WTC11 (cell line): ENCODE measurements around the gene SERPINB1.

Source experiments
- E2F4 ChIP-seq: sonication (generic); formaldehyde crosslinking; IDR thresholded peaks from 2 replicates; pipeline ENCODE4 v1.8.1; 2022; ENCODE audit warnings: low read depth, mild to moderate bottlenecking, moderate library complexity, missing genetic modification reagents, borderline replicate concordance
- ESRRA ChIP-seq: sonication (generic); formaldehyde crosslinking; IDR thresholded peaks from 2 replicates; pipeline ENCODE4 v1.8.1; 2022; ENCODE audit warnings: mild to moderate bottlenecking, missing genetic modification reagents, borderline replicate concordance
- FOXJ3 ChIP-seq: sonication (generic); formaldehyde crosslinking; IDR thresholded peaks from 2 replicates; pipeline ENCODE4 v1.9.0; 2021; ENCODE audit warnings: missing genetic modification reagents, mild to moderate bottlenecking, borderline replicate concordance
- MXD4 ChIP-seq: fragments of 250-450 bp; sonication (Bioruptor Pico); IDR thresholded peaks from 2 replicates; pipeline ENCODE4 v1.8.0; 2021; ENCODE audit warnings: mild to moderate bottlenecking, moderate library complexity, borderline replicate concordance
- NFE2L1 ChIP-seq: sonication (generic); formaldehyde crosslinking; IDR thresholded peaks from 2 replicates; pipeline ENCODE4 v1.8.1; 2023; ENCODE audit warnings: missing genetic modification reagents
- ZNF121 ChIP-seq: sonication (generic); formaldehyde crosslinking; IDR thresholded peaks from 2 replicates; pipeline ENCODE4 v1.8.0; 2023; ENCODE audit warnings: missing genetic modification reagents
- ZNF416 ChIP-seq: fragments of 250-450 bp; sonication (Bioruptor Pico); IDR thresholded peaks from 2 replicates; pipeline ENCODE4 v1.9.0; 2021; ENCODE audit warnings: mild to moderate bottlenecking, inconsistent platforms
- TF ChIP-seq, protein P1 (sequence below): sonication (generic); formaldehyde crosslinking; IDR thresholded peaks from 2 replicates; pipeline ENCODE4 v1.8.1; 2022; ENCODE audit warnings: low read depth, missing genetic modification reagents, borderline replicate concordance
- TF ChIP-seq, protein P2 (sequence below): fragments of 200-600 bp; IDR thresholded peaks from 2 replicates; pipeline ENCODE4 v1.8.0; 2022; ENCODE audit warnings: antibody characterized with exemption

DNA sequence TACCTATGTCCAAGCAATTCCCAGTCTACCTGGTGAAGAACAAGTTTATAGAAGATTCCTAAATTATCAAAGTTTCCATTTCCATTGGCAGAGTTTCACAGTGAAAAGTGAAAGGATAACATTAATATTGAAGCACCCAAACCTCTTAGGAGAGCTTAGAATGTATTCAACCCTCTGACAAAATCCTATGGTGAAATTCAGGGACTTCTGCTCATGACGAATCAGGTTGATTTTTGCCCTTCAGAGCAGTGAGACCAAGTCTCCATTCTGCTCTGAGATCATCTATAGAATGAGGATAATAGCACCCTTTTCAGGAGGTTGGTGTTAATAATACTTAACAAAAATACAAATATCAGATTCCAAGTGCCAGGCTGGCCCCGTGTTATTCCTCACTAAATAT is 15.5 kb downstream of the SERPINB1 start:
- TF ChIP-seq, protein P1, sequence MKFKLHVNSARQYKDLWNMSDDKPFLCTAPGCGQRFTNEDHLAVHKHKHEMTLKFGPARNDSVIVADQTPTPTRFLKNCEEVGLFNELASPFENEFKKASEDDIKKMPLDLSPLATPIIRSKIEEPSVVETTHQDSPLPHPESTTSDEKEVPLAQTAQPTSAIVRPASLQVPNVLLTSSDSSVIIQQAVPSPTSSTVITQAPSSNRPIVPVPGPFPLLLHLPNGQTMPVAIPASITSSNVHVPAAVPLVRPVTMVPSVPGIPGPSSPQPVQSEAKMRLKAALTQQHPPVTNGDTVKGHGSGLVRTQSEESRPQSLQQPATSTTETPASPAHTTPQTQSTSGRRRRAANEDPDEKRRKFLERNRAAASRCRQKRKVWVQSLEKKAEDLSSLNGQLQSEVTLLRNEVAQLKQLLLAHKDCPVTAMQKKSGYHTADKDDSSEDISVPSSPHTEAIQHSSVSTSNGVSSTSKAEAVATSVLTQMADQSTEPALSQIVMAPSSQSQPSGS (CRISPR knock-in tag): no peak
- no peak for TF ChIP-seq E2F4 (CRISPR knock-in tag)
- no peak for TF ChIP-seq NFE2L1 (CRISPR knock-in tag)
- TF ChIP-seq ZNF121 (CRISPR knock-in tag): no peak
- no peak for TF ChIP-seq ESRRA (CRISPR knock-in tag)
- TF ChIP-seq MXD4: no peak
- TF ChIP-seq, protein P2, sequence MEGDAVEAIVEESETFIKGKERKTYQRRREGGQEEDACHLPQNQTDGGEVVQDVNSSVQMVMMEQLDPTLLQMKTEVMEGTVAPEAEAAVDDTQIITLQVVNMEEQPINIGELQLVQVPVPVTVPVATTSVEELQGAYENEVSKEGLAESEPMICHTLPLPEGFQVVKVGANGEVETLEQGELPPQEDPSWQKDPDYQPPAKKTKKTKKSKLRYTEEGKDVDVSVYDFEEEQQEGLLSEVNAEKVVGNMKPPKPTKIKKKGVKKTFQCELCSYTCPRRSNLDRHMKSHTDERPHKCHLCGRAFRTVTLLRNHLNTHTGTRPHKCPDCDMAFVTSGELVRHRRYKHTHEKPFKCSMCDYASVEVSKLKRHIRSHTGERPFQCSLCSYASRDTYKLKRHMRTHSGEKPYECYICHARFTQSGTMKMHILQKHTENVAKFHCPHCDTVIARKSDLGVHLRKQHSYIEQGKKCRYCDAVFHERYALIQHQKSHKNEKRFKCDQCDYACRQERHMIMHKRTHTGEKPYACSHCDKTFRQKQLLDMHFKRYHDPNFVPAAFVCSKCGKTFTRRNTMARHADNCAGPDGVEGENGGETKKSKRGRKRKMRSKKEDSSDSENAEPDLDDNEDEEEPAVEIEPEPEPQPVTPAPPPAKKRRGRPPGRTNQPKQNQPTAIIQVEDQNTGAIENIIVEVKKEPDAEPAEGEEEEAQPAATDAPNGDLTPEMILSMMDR: no peak
- TF ChIP-seq ZNF416 (CRISPR knock-in tag): no peak
- no peak for TF ChIP-seq FOXJ3
